Endothelial cell of umbilical vein (primary cell): ENCODE measurements around the gene TOP2A. TPM values are rescaled to one million over a fixed set of nuclear protein-coding genes. Genes with fewer than 3 reads are reported as not detected.
A peak's percentile ranks its signal among the peaks of the same experiment; 100 is the strongest.
"Not testable (repeated sequence)": the region's sequence is repeated elsewhere in the genome, so short reads cannot be mapped to it uniquely, and the experiment has no call there.

Experiments
- BruUV-seq: library from RNA; stranded (reverse); fragments of 400-500 nt; replicated peaks from 2 replicates; lab custom pipeline; 2021; lab: Mats Ljungman, UMichigan
- CTCF ChIA-PET: fragments of 300-600, 350-600 bp; sonication (Branson Sonifier 250); formaldehyde crosslinking; loops from one replicate; lab custom pipeline; 2021; ENCODE audit warnings: antibody characterized with exemption, inconsistent platforms; lab: Charles Lee
- POLR2A ChIA-PET: fragments of 300-600, 350-600 bp; sonication (Branson Sonifier 250); formaldehyde crosslinking; loops from one replicate; lab custom pipeline; 2021; ENCODE audit warnings: antibody characterized with exemption, inconsistent platforms; lab: Charles Lee
- DNase-seq: peaks from one replicate; pipeline ENCODE4 v3.0.0-alpha.2; 2011; ENCODE audit warnings: low read depth, low spot score
- FAIRE-seq: peaks from 2 replicates; lab custom pipeline; 2011; peaks lifted over from hg19 to GRCh38; lab: Jason Lieb, UNC
- H2AFZ ChIP-seq: 2 replicates; pipeline ENCODE4 v1.6.0; 2012; ENCODE audit warnings: low read depth, low read length, control low read depth, inconsistent platforms
- H3K27ac ChIP-seq: 2 replicates; pipeline ENCODE4 v1.5.1; 2011; ENCODE audit warnings: low read depth, mild to moderate bottlenecking, control low read depth, low read length, moderate library complexity; ENCODE audit not compliant: insufficient read depth
- H3K27me3 ChIP-seq, 2 experiments: 2 replicates each; pipeline versions ENCODE4 v1.6.0 to v1.6.1; 2011; ENCODE audit warnings: low read length in 2 of 2, mixed read lengths in 1 of 2; ENCODE audit not compliant: control insufficient read depth in 2 of 2, insufficient read depth in 2 of 2
- H3K36me3 ChIP-seq, 2 experiments: 2 replicates in 1 of 2; 3 replicates in 1 of 2; pipeline ENCODE4 v1.5.1; 2011; ENCODE audit warnings: low read length in 2 of 2, mild to moderate bottlenecking in 1 of 2, moderate library complexity in 1 of 2; ENCODE audit not compliant: control insufficient read depth in 2 of 2, insufficient read depth in 2 of 2; ENCODE audit errors: extremely low read depth in 1 of 2
- H3K4me1 ChIP-seq: 3 replicates; pipeline ENCODE4 v1.5.1; 2011; ENCODE audit warnings: mild to moderate bottlenecking, low read length; ENCODE audit not compliant: control insufficient read depth, insufficient read depth; ENCODE audit errors: extremely low read depth
- H3K4me2 ChIP-seq: 2 replicates; pipeline ENCODE4 v1.6.1; 2011; ENCODE audit warnings: low read length, control low read depth, mixed read lengths; ENCODE audit not compliant: insufficient read depth
- H3K4me3 ChIP-seq, 3 experiments: fragments of 200-600 bp in 1 of 3; sonication (generic), shearing (Covaris generic) in 1 of 3; replicated peaks in 1 of 3; 2 replicates each; pipeline ENCODE4 v1.5.1; 2011 to 2016; ENCODE audit warnings: control low read depth in 3 of 3, low read length in 3 of 3, mild to moderate bottlenecking in 2 of 3, inconsistent platforms in 1 of 3, low read depth in 1 of 3, moderate library complexity in 1 of 3; ENCODE audit not compliant: insufficient read depth in 1 of 3
- H3K79me2 ChIP-seq: 2 replicates; pipeline ENCODE4 v1.6.0; 2012; ENCODE audit warnings: low read length, inconsistent platforms; ENCODE audit not compliant: control insufficient read depth, insufficient read depth
- H3K9ac ChIP-seq: replicated peaks from 2 replicates; pipeline ENCODE3; 2011; ENCODE audit warnings: low read length, control low read depth; ENCODE audit not compliant: insufficient read depth; ENCODE audit errors: extremely low read depth
- H3K9me1 ChIP-seq: replicated peaks from 3 replicates; pipeline ENCODE4 v1.6.0; 2011; ENCODE audit warnings: mild to moderate bottlenecking, low read length; ENCODE audit not compliant: control insufficient read depth, insufficient read depth; ENCODE audit errors: extremely low read depth
- H3K9me3 ChIP-seq: replicated peaks from 2 replicates; pipeline ENCODE4 v1.5.1; 2012; ENCODE audit warnings: low read length, inconsistent platforms; ENCODE audit not compliant: control insufficient read depth, insufficient read depth
- H4K20me1 ChIP-seq: replicated peaks from 2 replicates; pipeline ENCODE3; 2011; ENCODE audit warnings: mild to moderate bottlenecking, low read length; ENCODE audit not compliant: control insufficient read depth, insufficient read depth; ENCODE audit errors: extremely low read depth
- CTCF ChIP-seq, 2 donors: IDR thresholded peaks; 1 replicate in 1 of 2; 2 replicates in 1 of 2; pipeline ENCODE4 v1.5.1; 2011; ENCODE audit warnings: low read length in 2 of 2, mild to moderate bottlenecking in 2 of 2, moderate library complexity in 2 of 2, control low read depth in 1 of 2, inconsistent platforms in 1 of 2, low read depth in 1 of 2; ENCODE audit not compliant: insufficient read depth in 1 of 2; ENCODE audit errors: extremely low read depth in 1 of 2
- GATA2 ChIP-seq: IDR thresholded peaks from 2 replicates; pipeline ENCODE4 v1.7.0; 2011; ENCODE audit warnings: low read depth, mild to moderate bottlenecking, moderate library complexity, mixed read lengths, low read length; ENCODE audit not compliant: insufficient read length, insufficient read depth
- POLR2AphosphoS5 ChIP-seq: IDR thresholded peaks from 2 replicates; pipeline ENCODE4 v1.6.1; 2012; ENCODE audit warnings: low read depth, mild to moderate bottlenecking, control low read depth, low read length, moderate library complexity; ENCODE audit not compliant: insufficient read depth
- dilution Hi-C: fragments of 300-500 bp; cut with MboI; formaldehyde crosslinking; loops from one replicate; pipeline ENCODE4 v1.15.0; 2019; ENCODE audit warnings: low sequenced_read_pairs; ENCODE audit not compliant: extremely low pct_ligation_motif_present
- intact Hi-C: fragments of 100-400 bp; cut with micrococcal nuclease; formaldehyde crosslinking; loops from one replicate; pipeline ENCODE4 v1.10.0; 2022
- polyA plus RNA-seq, 4 experiments: library from polyadenylated mRNA; depleted of rRNA in 3 of 4; stranded (reverse) in 3 of 4; unstranded in 1 of 4; fragments of >200 nt; gene quantifications; 2 replicates each; pipeline versions ENCODE4 v1.2.1 to v1.2.3, GENCODE V29; 2011 to 2012; ENCODE audit warnings: missing spikeins in 1 of 4
- total RNA-seq: library from RNA; stranded (reverse); gene quantifications from 2 replicates; pipeline ENCODE4 v1.2.3, GENCODE V29; 2021

TOP2A gene
- total and polyA plus RNA-seq, 2 donors (not counting 3 experiments of a cell fraction or from before 2014, with no cell fraction given), result 31.3 to 160 TPM

- TF ChIP-seq GATA2 (no peak), POLR2AphosphoS5 (no peak), CTCF (IDR thresholded peaks at IDR 0.05; ENCODE audit: extremely low read depth in 1 of 2, insufficient read depth in 1 of 2, low read depth in 1 of 2, low read length in 2 of 2) (peak; percentile 42 to 50)
- H3K9me3 ChIP-seq, result no peaks in the 10 kb centered on the region
- POLR2A ChIA-PET, result no interaction called here
- no peak overlapping the region for H3K4me3 ChIP-seq
- H3K4me2 ChIP-seq, result peak overlapping the region; percentile 93
- H3K27me3 ChIP-seq, result no peaks in the 10 kb centered on the region
- DNase-seq (peak; percentile 47), FAIRE-seq (peak; percentile 28)
- H4K20me1 ChIP-seq, result no peaks in the 10 kb centered on the region
- no peak overlapping the region for H2AFZ ChIP-seq
- no peak overlapping the region for H3K27ac ChIP-seq
- no TSS peak for BruUV-seq
- intact Hi-C loops (loop anchor here (1.0 to 10.0 kb wide), 3 partner anchors 57 to 211 kb away; no protein-coding TSS in a partner anchor), dilution Hi-C loops (no loop called here)
- CTCF ChIA-PET, result interaction anchor here (0.5 to 6.5 kb wide), 20 partner anchors 9 to 215 kb away, joined by 3 to 91 read pairs (median 4); no protein-coding TSS in a partner anchor
- H3K79me2 ChIP-seq, result peaks cover 41% of the 10 kb centered on the region
- H3K9ac ChIP-seq, result no peak overlapping the region
- peaks cover 25% of the 10 kb centered on the region for H3K4me1 ChIP-seq
- no peaks in the 10 kb centered on the region for H3K9me1 ChIP-seq
- peaks cover 0 to 6% of the 10 kb centered on the region in 2 experiments for H3K36me3 ChIP-seq
Observed at GRCh38 chr17:40415390-40415789, 2.3 kb downstream of the TOP2A start.

GRCh38 chr17:40414312-40414711 lies 3.4 kb downstream of the TOP2A start:
- dilution Hi-C loops, result not testable (repeated sequence)

More at GRCh38 chr17:40414312-40414711, 3.4 kb downstream of the TOP2A start:
- peaks cover 20% of the 10 kb centered on the region for H3K4me1 ChIP-seq
- intact Hi-C loops, result loop anchor here (10.0 kb wide), 1 partner anchor 210 kb away; no protein-coding TSS in a partner anchor
- H2AFZ ChIP-seq, H3K4me2 ChIP-seq, H3K4me3 ChIP-seq, FAIRE-seq, H3K9me1 ChIP-seq, H3K9ac ChIP-seq, H4K20me1 ChIP-seq, BruUV-seq, H3K9me3 ChIP-seq, H3K27me3 ChIP-seq, DNase-seq, H3K27ac ChIP-seq: not testable (repeated sequence)
- H3K36me3 ChIP-seq, result peaks cover 0 to 10% of the 10 kb centered on the region in 2 experiments
- H3K79me2 ChIP-seq, result peaks cover 46% of the 10 kb centered on the region
- ChIA-PET POLR2A (interaction anchor here (0.7 kb wide), 1 partner anchor 12 kb away, joined by 3 read pairs; no protein-coding TSS in a partner anchor), CTCF (interaction anchor here (0.8 to 6.5 kb wide), 14 partner anchors 12 to 145 kb away, joined by 3 to 91 read pairs (median 7); no protein-coding TSS in a partner anchor)
